ENCODE data around the gene PI3.
"Not testable (repeated sequence)": the region's sequence is repeated elsewhere in the genome, so short reads cannot be mapped to it uniquely, and the experiment has no call there.

PI3 gene, protein sequence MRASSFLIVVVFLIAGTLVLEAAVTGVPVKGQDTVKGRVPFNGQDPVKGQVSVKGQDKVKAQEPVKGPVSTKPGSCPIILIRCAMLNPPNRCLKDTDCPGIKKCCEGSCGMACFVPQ

DNA sequence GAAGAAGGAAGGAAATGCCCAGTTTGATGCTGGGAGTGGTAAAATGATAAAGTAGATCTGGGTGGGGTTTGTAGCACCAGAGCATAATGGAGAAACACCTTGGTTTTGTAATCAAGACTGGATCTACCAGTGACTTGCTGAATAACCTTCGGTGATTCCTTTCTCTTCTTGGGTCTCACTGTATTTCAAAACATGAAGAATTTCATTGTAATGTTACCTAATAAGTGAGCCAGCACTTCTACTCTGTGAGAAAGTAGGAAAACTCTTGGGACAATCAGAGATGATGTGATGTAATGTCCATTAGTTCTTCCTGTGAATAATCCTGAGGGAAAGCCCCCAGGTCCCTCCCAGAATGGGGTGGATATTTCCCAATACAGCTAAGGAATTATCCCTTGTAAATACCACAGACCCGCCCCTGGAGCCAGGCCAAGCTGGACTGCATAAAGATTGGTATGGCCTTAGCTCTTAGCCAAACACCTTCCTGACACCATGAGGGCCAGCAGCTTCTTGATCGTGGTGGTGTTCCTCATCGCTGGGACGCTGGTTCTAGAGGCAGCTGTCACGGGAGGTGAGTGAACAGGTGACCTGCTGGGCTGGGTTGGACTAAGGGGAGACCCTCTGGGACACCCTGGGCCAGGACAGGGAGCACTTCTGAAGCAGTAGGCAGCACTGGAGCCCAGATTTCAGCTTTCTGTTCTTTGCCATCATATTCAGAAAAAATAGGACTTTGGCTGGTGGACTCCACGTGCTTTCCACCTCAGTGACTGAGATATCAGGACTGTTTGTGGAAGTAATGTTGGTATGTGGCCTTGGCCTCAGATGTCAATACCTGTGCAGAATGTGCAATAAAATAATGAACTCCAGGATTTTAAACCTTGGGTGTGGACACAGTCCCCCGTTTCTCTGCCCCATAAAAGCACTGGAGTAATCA, at the start of gene PI3:
PI3 (plus strand) TSS at position 469 of the 931 bp plus-strand sequence; CDS start at position 490, 21 bp downstream.
- DNase-seq, result no peak
- intact Hi-C loops (cut with DNase I), result no loop called here

DNA sequence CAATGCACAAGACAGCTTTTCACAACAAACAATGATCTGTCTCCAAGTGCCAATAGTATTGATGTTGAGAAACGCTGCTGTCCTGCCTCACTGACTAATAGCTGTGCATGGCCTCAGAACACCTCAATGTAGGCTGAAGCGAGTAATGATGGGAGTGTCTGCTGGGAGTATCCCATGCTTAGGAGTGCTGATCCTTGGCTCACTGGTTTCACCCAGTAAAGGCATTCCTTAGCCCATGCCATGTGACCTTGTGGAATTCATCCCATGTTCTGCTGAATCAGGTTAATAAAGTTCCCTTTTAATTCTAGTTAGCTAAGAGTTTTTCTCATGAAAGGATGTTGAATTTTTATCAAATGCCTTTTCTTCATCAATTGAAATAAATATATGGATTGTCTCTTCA, 46.6 kb upstream of the PI3 start:
- DNase-seq, result no peak

DNA sequence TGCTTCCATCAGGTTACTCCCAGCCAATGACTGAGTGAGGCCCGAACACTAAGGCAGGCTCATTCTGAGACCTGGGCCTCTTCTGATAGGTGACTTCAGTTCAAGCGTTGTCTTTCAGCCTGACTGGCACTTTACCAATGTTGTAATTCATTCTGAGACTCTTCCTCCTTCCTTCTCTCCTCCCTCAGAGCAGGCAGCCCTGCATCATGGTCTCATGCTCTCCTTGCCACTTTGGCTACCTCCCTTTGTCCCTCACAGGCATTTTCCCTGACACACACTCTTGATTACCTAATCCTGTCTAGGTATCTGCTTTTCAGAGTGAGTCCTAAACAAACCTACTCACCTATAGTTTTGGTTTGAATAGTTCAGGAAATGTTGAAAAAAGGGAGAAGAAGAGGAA, 37.8 kb upstream of the PI3 start:
- no peak for DNase-seq
- intact Hi-C loops (cut with DNase I), result no loop called here

More for the DNA sequence above, 46.6 kb upstream of the PI3 start:
- intact Hi-C loops (cut with DNase I), result no loop called here

DNA sequence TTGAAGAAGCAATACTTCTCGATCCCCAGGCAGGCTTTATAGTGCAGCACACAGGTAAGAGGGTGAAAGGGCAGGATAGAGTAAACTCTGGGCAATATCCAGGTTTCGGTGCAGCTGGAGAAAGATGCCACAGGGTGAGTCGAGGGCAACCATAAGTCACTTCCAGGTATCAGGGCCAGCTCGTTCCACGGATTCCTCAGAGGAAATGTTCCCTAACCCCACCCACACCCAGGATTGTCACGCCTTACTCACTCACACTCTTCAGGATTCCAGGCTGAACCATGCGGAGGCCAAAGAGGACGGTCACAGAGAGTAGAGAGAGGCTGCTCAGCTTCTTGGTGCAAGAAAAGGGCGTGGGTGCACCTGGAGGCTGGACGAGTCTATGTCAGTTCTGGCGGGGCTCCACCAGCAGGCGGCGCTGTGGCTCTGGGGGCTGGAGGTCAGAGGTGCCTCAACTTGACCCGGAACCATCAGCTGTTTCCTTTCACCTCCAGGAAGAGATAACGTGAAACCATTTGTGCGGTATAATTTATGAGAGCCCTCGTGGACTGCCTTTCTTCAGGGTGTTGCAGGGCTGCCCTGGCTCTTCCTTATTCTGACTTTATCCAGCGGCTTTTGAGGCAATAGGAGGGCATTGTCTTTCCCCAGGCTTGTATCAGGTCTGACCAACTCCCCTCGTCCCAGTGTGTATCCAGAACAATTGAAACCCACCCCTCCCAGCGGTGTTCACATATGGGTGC, 36.0 kb upstream of the PI3 start:
- intact Hi-C loops (cut with DNase I), result no loop called here
- DNase-seq, result peak in 4 of 10 donors; percentile 35 to 82 (median 56)

DNA sequence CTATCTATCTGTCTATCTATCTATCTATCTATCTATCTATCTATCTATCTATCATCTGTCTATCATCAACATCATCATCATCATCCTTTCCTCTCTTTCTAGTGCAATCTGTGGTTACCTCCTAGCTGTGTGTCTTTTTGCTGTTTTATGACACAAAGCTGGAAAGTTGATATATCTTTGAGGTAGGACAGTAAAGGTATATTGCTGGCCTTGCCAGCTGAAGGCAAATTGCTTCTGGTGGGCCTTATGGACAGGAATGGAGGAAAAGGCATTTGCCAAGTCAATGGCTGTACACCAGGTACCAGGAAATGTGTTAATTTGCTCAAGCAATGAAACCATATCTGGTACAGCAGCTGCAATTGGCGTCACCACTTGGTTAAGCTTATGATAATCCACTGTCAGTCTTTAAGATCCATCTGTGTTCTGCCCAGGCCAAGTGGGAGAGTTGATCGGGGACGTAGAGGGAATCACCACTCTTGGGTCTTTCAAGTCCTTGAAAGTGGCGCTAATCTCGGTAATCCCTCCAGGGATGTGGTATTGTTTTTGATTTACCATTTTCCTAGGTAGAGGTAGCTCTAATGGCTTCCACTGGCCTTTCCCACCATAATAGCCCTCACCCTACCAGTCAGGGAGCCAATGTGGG, 34.8 kb upstream of the PI3 start:
- intact Hi-C loops (cut with DNase I); DNase-seq: not testable (repeated sequence)

DNA sequence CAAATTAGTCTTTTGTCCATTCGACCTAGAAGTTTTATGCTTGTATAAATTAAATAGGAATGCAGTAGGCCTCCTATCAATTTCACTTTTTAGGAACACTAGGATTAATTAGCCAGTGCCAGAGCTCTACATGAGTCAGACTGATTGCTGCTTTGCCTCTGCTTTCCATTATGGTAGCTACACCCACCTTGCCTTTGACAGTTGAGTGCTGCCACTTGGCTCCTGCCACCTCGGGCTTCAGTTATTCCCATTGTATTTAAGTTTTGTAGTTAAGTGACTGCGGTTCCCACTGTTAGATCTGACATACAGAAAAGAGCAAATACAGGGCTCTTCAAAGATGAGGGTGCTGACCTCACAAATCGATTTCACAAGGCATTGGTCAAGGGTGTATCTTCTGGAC, 33.9 kb upstream of the PI3 start:
- intact Hi-C loops (cut with DNase I), result no loop called here
- DNase-seq, result no peak

DNA sequence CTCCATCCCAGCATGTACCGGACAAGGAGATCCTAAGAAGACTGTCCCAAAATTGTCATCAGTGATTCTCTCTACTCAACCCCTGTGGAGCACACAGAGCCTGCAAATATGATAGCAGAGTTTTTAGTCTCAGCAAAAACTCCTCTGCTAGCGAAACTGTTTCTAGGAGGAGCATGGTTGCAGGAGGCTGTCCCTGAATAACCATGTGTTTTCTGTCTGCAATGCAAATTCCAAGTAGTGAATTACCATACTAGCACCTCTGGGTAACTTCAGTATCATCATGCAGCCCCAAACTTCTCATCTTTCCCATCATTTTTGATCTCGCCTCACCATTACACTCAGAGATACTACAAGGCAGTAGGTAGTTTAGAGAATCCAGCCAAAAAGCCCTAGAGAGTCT, 25.6 kb upstream of the PI3 start:
- DNase-seq, result no peak
- intact Hi-C loops (cut with DNase I), result no loop called here

DNA sequence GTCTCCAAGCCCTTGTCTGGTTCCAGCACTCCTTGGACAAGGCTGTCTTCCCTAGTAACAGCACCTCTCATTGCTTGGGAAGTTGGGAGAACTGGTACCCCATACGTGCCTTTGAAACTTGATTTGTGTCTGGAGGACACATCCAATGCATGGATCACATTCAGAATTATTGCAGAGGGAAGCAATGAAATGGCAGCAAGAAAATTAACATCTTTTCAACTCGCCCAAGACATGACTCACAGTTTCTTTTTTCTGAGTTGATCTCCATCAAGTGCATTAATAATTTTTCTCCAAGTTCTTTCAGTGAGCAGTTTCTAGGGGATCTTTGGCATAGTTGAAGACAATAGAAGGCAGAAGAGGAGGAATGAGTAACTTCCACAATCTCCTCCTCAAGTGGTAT, 22.3 kb upstream of the PI3 start:
- intact Hi-C loops (cut with DNase I), result no loop called here
- DNase-seq, result no peak

DNA sequence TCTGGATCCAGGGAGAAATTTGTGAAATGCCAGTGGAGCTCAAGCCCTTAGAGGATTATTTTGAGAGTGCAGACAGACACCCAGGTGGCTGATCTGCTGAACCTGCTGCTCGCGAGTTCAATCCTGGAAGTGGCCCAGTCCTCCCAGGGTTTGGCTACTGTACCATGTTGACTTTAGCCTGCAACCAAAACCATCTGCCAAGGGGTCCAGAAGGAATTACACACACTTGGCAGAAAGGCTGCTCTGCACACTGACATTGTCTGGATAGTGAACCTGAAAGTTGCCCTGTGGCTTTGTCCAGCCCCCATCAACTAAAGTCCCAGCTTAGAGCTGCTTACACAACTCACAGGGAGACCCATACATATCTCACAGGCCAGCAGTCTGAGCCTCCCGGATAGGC, 21.6 kb upstream of the PI3 start:
- DNase-seq, result no peak
- intact Hi-C loops (cut with DNase I), result no loop called here

DNA sequence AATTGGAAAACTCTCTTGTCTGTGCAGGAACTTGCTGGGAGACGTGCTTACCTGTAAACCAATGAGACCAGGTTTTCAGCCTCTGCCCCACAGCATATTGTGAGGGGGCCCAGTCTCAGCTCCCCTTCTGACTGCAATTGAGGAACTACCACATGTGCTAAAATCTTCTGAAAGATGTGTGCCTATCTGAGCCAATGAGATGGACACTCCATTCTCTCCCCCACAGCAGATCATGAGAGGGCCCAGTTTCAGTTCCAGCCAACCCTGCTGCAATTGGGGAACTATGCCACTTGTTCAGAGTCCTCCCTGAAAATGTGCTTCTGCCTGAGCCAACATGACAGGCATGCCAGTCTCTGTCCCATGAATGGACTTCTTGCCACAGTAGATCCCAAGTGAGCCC, 20.9 kb upstream of the PI3 start:
- intact Hi-C loops (cut with DNase I), result no loop called here
- peak in 2 of 10 donors; percentile 18 to 25 for DNase-seq

DNA sequence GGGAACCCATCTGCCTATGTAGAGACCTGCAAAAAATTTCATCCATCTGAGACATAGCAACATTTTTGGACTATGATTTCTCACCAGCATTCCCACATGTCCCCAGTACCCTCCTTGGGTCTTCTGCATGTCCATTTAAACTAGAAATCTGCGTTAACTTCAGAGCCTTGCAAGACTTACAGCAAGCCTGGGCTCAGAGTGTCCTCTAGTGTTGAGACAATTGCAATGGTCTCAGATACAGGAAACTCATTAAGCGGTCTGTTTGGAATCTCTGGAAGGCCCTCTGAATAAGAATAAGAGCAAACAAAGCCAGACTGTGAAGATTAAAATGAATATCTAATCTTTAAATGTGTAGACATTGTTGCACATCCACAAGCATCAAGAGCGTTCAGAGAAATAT, 20.5 kb upstream of the PI3 start:
- DNase-seq, result no peak
- intact Hi-C loops (cut with DNase I), result no loop called here

DNA sequence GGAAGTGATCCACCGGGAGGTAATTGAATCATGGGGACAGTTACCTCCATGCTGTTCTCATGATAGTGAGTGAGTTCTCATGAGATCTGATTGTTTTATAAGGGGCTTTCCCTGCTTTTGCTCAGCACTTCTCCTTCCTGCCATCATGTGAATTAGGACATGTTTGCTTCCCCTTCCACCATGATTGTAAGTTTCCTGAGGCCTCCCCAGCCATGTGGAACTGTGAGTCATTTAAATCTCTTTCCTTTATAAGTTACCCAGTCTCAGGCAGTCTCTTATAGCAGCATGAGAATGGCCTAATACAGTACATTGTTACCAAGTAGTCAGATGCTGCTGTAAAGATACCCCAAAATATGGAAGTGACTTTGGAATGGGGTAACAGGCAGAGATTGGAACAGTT, 19.9 kb upstream of the PI3 start:
- DNase-seq; intact Hi-C loops (cut with DNase I): not testable (repeated sequence)

DNA sequence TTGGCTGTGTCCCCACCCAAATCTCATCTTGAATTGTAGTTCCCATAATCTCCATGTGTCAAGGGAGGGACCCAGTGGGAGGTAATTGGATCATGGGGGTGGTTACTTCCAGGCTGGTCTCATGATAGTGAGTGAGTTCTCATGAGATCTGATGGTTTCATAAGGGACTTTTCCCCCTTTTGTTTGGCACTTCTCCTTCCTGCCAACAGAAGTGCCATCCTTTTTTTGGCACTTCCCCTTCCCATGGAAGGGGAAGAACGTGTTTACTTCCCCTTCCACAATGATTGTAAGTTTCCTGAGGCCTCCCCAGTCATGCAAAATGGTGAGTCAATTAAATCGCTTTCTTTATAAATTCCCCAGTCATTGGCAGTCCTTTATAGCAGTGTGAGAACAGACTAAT, 18.0 kb upstream of the PI3 start:
- no peak for DNase-seq
- intact Hi-C loops (cut with DNase I), result no loop called here

DNA sequence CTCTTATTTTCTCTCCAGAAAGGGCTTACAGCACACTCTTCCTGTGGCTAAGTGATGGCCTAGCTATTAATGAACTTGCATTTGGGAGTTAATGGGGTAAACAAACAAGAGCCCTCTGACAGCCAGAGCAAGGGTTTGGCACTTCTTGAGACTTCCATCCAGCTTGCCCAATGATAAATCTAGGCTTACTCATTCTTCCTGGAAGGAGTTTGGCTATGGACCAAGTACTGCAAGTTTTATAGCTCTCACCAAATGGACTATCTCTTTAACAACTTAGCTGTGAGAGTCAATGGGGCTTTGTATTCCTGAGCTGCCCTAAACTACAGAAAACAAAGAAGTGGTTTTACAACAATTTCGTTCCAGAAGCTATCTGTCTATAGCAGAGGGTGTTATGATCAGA, 16.7 kb upstream of the PI3 start:
- no peak for DNase-seq
- intact Hi-C loops (cut with DNase I), result no loop called here

DNA sequence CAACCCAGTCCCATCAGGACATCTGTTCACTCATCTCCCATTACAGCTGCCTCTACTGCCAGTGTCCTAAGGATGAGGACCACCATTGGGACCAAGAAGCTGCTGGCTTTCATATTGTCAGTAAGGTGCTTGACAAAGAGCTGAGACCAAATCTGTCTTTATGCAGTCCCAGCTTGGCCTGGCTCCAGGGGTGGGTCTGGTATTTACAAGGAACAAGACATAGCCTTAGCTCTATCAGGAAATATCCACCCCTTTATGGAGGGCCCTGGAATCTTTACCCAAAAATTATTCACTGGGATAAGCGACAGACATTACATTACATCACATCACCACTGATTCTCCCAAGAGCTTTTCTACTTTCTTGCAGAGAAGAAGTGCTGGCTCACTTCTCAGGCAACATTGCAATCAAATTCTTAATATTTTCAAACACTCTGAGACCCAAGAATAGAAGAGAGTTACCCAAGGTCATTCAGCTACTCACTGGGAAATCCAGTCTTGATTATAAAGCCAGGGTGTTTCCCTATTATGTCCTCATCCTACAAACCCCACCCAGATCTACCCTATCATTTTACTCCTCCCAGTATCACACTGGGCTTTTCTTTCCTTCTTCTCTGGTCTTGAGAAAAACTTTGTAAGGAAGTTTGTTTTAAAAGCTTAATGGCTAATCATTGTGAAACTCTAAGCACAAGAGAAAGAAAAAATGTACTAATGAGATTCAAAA, 11.5 kb upstream of the PI3 start:
- no peak for DNase-seq
- intact Hi-C loops (cut with DNase I), result no loop called here

DNA sequence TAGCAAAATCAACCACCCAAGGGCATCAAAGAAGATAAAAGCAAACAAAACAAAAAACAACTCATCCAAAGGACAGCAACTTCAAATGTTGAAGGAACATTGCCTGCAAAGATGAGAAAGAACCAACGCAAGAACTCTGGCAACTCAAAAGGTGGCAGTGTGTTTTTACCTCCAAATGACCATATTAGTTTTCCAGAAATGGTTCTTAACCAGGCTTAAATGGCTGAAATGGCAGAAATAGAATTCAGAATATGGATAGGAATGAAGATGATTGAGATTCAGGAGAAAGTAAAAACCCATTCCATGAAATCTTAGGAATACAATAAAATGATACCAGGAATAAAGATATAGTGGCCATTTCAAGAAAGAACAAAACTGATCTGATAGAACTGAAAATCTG, 9.8 kb upstream of the PI3 start:
- intact Hi-C loops (cut with DNase I), result no loop called here

DNA sequence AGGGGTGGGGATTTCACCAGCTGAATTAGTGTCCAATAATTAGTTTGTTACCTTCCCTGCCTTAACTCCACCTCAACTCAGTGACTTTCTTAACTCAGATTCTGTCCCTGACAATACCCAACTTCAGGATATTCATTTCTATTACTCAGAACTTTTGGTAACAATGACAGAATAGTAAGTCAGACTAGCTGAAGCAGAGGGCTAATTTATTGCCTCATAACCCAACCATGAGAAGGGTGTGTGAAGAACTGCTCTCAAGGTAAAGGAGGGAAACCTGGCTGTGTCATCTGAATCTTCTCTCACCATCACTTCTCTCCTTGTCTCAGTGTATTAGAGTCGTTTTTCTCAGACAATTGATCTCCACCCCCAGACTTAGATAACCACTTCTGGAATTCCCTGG, 1.2 kb upstream of the PI3 start:
- no peak for DNase-seq
- intact Hi-C loops (cut with DNase I), result no loop called here

More for the DNA sequence above, 9.8 kb upstream of the PI3 start:
- DNase-seq, result no peak

DNA sequence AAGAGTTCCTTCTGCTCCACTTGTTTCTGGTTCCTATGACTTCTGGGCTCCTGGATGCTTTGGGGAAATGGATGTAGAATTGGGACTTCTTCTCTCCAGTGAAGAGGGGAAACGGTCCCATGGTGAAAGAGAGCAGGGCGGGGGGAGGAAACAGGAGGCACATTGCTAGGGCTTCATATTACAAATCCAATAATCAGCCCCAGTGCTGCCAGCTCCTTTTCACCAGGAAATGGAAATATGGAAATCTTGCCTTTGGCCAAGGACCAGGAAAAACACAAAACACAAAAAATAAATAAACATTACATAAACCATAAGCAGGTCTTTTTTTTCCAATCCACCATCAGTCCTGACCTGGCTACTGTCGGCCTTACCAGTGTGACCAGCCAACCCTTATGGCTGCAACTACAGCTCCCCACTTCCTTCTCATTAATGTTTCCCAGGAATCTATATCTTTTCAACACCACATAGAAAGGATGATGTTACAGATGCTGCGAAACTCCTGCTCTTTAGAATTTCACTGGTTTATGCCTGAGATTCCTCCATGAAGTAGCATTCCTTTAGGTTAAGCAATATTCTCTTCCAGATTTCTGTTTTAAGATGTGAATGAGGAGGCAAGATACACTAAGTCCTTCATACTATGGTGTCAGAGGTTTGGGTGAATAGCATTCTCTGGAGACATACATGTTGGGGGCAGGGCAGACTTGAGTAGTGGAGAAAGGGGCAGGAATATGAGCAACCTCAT, 2.0 kb downstream of the PI3 start:
- intact Hi-C loops (cut with DNase I), result no loop called here
- no peak for DNase-seq

DNA sequence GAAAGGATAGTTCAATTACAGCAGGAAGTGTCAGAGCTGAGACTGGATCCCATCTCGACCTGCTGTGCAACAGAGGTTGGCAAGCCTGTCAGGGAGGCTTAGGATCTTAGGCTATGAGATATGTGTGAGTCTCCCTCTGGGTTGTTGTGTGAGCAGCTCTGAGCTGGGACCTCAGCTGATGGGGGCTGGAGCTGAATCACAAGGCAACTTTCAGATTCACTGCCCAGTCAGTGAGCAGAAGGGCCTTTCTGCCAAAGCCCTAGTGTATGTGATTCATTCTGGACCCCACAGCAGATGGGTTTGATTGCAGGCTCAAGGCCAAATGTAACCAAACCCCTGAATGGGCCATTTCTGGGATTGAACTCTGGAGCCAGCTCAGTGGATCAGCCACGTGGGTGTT, 4.5 kb downstream of the PI3 start:
- DNase-seq, result no peak
- intact Hi-C loops (cut with DNase I), result no loop called here

DNA sequence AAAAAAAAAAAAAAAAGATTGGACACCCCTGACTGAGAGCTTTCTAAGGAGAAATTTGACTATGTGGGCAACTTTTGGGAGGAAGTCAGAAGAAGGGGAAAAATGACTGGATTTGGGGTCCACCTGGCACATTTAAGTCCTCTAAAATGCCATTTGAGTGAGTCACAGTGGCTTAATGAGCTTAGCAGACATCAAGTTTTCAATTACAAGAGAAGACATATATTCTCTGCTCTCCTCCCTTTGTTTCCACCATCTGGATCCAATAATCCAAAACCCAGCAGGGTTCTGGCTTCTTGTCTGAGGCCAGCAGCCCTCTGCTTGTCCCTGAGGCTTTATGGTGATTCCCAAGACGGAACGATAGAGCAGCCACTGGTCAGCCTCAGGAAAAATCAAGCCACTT, 6.9 kb downstream of the PI3 start:
- intact Hi-C loops (cut with DNase I), result no loop called here
- no peak for DNase-seq

All from posterior cingulate gyrus (tissue), 11 donors.